Measurements from ENCODE around the gene FGF16.
"Not testable (repeated sequence)": the region's sequence is repeated elsewhere in the genome, so short reads cannot be mapped to it uniquely, and the experiment has no call there.

The FGF16 gene

GRCh38 chrX:77446908-77447652, at the start of gene FGF16:
Gene FGF16 (plus strand): TSS chrX:77447389. CDS start chrX:77447675, 286 bp downstream.
- DNase-seq = no peak

- no peak for DNase-seq
Observed at GRCh38 chrX:77398330-77398954, 48.7 kb upstream of the FGF16 start.

- DNase-seq = no peak
Observed at GRCh38 chrX:77404419-77404818, 42.8 kb upstream of the FGF16 start.

GRCh38 chrX:77407821-77408220, 39.4 kb upstream of the FGF16 start:
- DNase-seq = not testable (repeated sequence)

GRCh38 chrX:77412631-77413030, 34.6 kb upstream of the FGF16 start:
- no peak for DNase-seq

- DNase-seq = no peak
Observed at GRCh38 chrX:77415161-77415560, 32.0 kb upstream of the FGF16 start.

- DNase-seq = no peak
Observed at GRCh38 chrX:77415882-77416281, 31.3 kb upstream of the FGF16 start.

- DNase-seq = no peak
Observed at GRCh38 chrX:77422891-77423648, 24.1 kb upstream of the FGF16 start.

- no peak for DNase-seq
Observed at GRCh38 chrX:77426811-77427210, 20.4 kb upstream of the FGF16 start.

- DNase-seq = no peak
Observed at GRCh38 chrX:77427611-77428010, 19.6 kb upstream of the FGF16 start.

GRCh38 chrX:77428551-77428950, 18.6 kb upstream of the FGF16 start:
- DNase-seq = no peak

GRCh38 chrX:77431227-77431626, 16.0 kb upstream of the FGF16 start:
- no peak for DNase-seq

GRCh38 chrX:77433001-77433400, 14.2 kb upstream of the FGF16 start:
- DNase-seq = no peak

- no peak for DNase-seq
Observed at GRCh38 chrX:77434962-77435361, 12.2 kb upstream of the FGF16 start.

- DNase-seq = no peak
Observed at GRCh38 chrX:77436271-77436670, 10.9 kb upstream of the FGF16 start.

- no peak for DNase-seq
Observed at GRCh38 chrX:77436682-77437081, 10.5 kb upstream of the FGF16 start.

- DNase-seq = no peak
Observed at GRCh38 chrX:77440330-77440729, 6.9 kb upstream of the FGF16 start.

- DNase-seq = no peak
Observed at GRCh38 chrX:77441033-77441432, 6.2 kb upstream of the FGF16 start.

- DNase-seq = no peak
Observed at GRCh38 chrX:77441479-77441878, 5.7 kb upstream of the FGF16 start.

GRCh38 chrX:77442728-77443127, 4.5 kb upstream of the FGF16 start:
- DNase-seq = no peak

- no peak for DNase-seq
Observed at GRCh38 chrX:77444075-77444474, 3.1 kb upstream of the FGF16 start.

- DNase-seq = no peak
Observed at GRCh38 chrX:77444545-77444944, 2.6 kb upstream of the FGF16 start.

GRCh38 chrX:77446029-77446585, 1.1 kb upstream of the FGF16 start:
- no peak for DNase-seq

Measured in DMS153 (cell line).